ENCODE data around the gene ACVRL1.

ACVRL1 gene

GRCh38 chr12:51941604-51942003, 34.3 kb downstream of the ACVRL1 start:
- DNase-seq (ENCODE audit: low spot score) = no peak
- TF ChIP-seq CTCF (IDR thresholded peaks at IDR 0.05; ENCODE audit: extremely low read depth, missing control alignments) = no peak

- no peak for TF ChIP-seq CTCF (IDR thresholded peaks at IDR 0.05; ENCODE audit: extremely low read depth, missing control alignments)
- DNase-seq (ENCODE audit: low spot score) = no peak
Measured at GRCh38 chr12:51942056-51942455, 34.8 kb downstream of the ACVRL1 start.

GRCh38 chr12:51942501-51943000, 35.2 kb downstream of the ACVRL1 start:
- no peak for TF ChIP-seq CTCF (IDR thresholded peaks at IDR 0.05; ENCODE audit: extremely low read depth, missing control alignments)
- no peak for DNase-seq (ENCODE audit: low spot score)

GRCh38 chr12:51943346-51943745, 36.0 kb downstream of the ACVRL1 start:
- no peak for TF ChIP-seq CTCF (IDR thresholded peaks at IDR 0.05; ENCODE audit: extremely low read depth, missing control alignments)
- DNase-seq (ENCODE audit: low spot score) = no peak

- DNase-seq (ENCODE audit: low spot score) = no peak
- TF ChIP-seq CTCF (IDR thresholded peaks at IDR 0.05; ENCODE audit: extremely low read depth, missing control alignments) = no peak
Measured at GRCh38 chr12:51944608-51945233, 37.4 kb downstream of the ACVRL1 start.

GRCh38 chr12:51947246-51947996, 40.1 kb downstream of the ACVRL1 start:
- TF ChIP-seq CTCF (IDR thresholded peaks at IDR 0.05; ENCODE audit: extremely low read depth, missing control alignments) = no peak
- no peak for DNase-seq (ENCODE audit: low spot score)

GRCh38 chr12:51948066-51948465, 40.8 kb downstream of the ACVRL1 start:
- DNase-seq (ENCODE audit: low spot score) = no peak
- no peak for TF ChIP-seq CTCF (IDR thresholded peaks at IDR 0.05; ENCODE audit: extremely low read depth, missing control alignments)
